K562 (cell line): ENCODE data around the gene GRIPAP1. TPM values are rescaled to one million over a fixed set of nuclear protein-coding genes. Genes with fewer than 3 reads are reported as not detected.

ENCODE experiments used
- CEBPB ChIP-seq: fragments of 450-650 bp; IDR thresholded peaks from 2 replicates; pipeline ENCODE4 v1.6.1; 2016; ENCODE audit warnings: missing genetic modification characterization, missing compliant biosample characterization
- HNRNPH1 ChIP-seq: fragments of 200-400 bp; formaldehyde crosslinking; optimal IDR thresholded peaks from 2 replicates; pipeline ENCODE3; 2017; ENCODE audit warnings: low read depth, mild to moderate bottlenecking, low read length, moderate library complexity
- JUND ChIP-seq, 2 experiments: IDR thresholded peaks; 2 replicates in 1 of 2; 3 replicates in 1 of 2; pipeline ENCODE4 v1.6.1; 2011; ENCODE audit warnings: borderline replicate concordance in 2 of 2, low read depth in 2 of 2, low read length in 2 of 2, improper control_type of control experiment in 1 of 2, missing biosample characterization in 1 of 2, missing genetic modification characterization in 1 of 2, missing genetic modification reagents in 1 of 2
- NKRF ChIP-seq: fragments of 450-650 bp; IDR thresholded peaks from 2 replicates; pipeline ENCODE4 v1.6.1; 2016; ENCODE audit warnings: borderline replicate concordance
- PURB ChIP-seq: sonication (generic); formaldehyde crosslinking; IDR thresholded peaks from 2 replicates; pipeline ENCODE4 v1.9.0; 2021; ENCODE audit warnings: low read depth, mild to moderate bottlenecking, missing genetic modification reagents
- RBM39 ChIP-seq: fragments of 200-400 bp; formaldehyde crosslinking; optimal IDR thresholded peaks from 2 replicates; pipeline ENCODE3; 2018; ENCODE audit warnings: low read depth, low read length
- TAF7 ChIP-seq: fragments of 450-650 bp; IDR thresholded peaks from 2 replicates; pipeline ENCODE4 v1.6.1; 2016; ENCODE audit warnings: missing genetic modification characterization, missing compliant biosample characterization
- TGIF2 ChIP-seq: sonication (generic); formaldehyde crosslinking; IDR thresholded peaks from 2 replicates; pipeline ENCODE4 v1.8.1; 2022; ENCODE audit warnings: mild to moderate bottlenecking, missing genetic modification reagents, moderate library complexity
- ZBTB12 ChIP-seq: fragments of 250-450 bp; sonication (Bioruptor Pico); IDR thresholded peaks from 2 replicates; pipeline ENCODE4 v1.4.0; 2020
- ZNF224 ChIP-seq: sonication (generic); formaldehyde crosslinking; IDR thresholded peaks from 2 replicates; pipeline ENCODE4 v1.8.0; 2022; ENCODE audit warnings: mild to moderate bottlenecking, missing genetic modification reagents
- ZNF274 ChIP-seq: IDR thresholded peaks from 2 replicates; pipeline ENCODE4 v1.6.1; 2011; ENCODE audit warnings: low read depth, mild to moderate bottlenecking, low read length, moderate library complexity, borderline replicate concordance
- ZNF384 ChIP-seq: IDR thresholded peaks from 2 replicates; pipeline ENCODE4 v1.6.1; 2012; ENCODE audit warnings: low read depth, low read length, improper control_type of control experiment
- ZNF785 ChIP-seq: fragments of 250-450 bp; sonication (Bioruptor Pico); IDR thresholded peaks from 2 replicates; pipeline ENCODE4 v1.4.0; 2020; ENCODE audit warnings: mild to moderate bottlenecking
- polyA plus RNA-seq, 8 experiments: library from polyadenylated mRNA; depleted of rRNA in 4 of 8; stranded (reverse) in 5 of 8; unstranded in 3 of 8; fragments of >200 nt; fragmentation: Nextera tagmentation in 2 of 8; fragmentation: Illumina TruSeq in 1 of 8; extraction: Ambion mirVana in 2 of 8; extraction: Trizol in 1 of 8; gene quantifications; 2 replicates each; pipeline versions ENCODE4 v1.2.1 to v1.2.3, GENCODE V29; 2011 to 2014; ENCODE audit warnings: inconsistent platforms in 1 of 8, missing spikeins in 1 of 8
- total RNA-seq, 7 experiments: library from RNA; depleted of rRNA in 6 of 7; stranded (reverse); fragments of >200 nt in 6 of 7; fragmentation: Illumina TruSeq in 2 of 7; extraction: Trizol in 2 of 7; gene quantifications; 2 replicates each; pipeline versions ENCODE4 v1.2.1 to v1.2.3, GENCODE V29; 2011 to 2021; ENCODE audit warnings: low replicate concordance in 1 of 7
- TF ChIP-seq, protein P1 (sequence below): fragments of 450-650 bp; formaldehyde crosslinking; conservative IDR thresholded peaks from 2 replicates; pipeline ENCODE4 v1.4.0; 2022; ENCODE audit warnings: mild to moderate bottlenecking, missing genetic modification characterization
- TF ChIP-seq, protein P2 (sequence below): sonication (generic); formaldehyde crosslinking; IDR thresholded peaks from 2 replicates; pipeline ENCODE4 v1.8.0; 2023; ENCODE audit warnings: missing genetic modification reagents, mild to moderate bottlenecking, borderline replicate concordance
- TF ChIP-seq, protein P3 (sequence below): fragments of 250-450 bp; sonication (Bioruptor Pico); IDR thresholded peaks from 2 replicates; pipeline ENCODE4 v1.5.0; 2020; ENCODE audit warnings: mild to moderate bottlenecking

The GRIPAP1 gene
- total and polyA plus RNA-seq, 9 of the 15 experiments (the other 6 are each of a cell fraction or from before 2014, with no cell fraction given) = 4.1 to 41.6 (median 24.0) TPM

GRCh38 chrX:48940404-48940955, 61.6 kb downstream of the GRIPAP1 start (continued):
- TF ChIP-seq ZBTB12 (CRISPR knock-in tag) = peak; percentile 26; the same call in 1 of the 2 replicates
- TF ChIP-seq ZNF384 = no peak
- no peak for TF ChIP-seq ZNF224
- TF ChIP-seq PURB (CRISPR knock-in tag) = no peak
- peak; percentile 84 for TF ChIP-seq NKRF
- TF ChIP-seq, protein P1, sequence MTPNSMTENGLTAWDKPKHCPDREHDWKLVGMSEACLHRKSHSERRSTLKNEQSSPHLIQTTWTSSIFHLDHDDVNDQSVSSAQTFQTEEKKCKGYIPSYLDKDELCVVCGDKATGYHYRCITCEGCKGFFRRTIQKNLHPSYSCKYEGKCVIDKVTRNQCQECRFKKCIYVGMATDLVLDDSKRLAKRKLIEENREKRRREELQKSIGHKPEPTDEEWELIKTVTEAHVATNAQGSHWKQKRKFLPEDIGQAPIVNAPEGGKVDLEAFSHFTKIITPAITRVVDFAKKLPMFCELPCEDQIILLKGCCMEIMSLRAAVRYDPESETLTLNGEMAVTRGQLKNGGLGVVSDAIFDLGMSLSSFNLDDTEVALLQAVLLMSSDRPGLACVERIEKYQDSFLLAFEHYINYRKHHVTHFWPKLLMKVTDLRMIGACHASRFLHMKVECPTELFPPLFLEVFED (CRISPR knock-in tag) = no peak
- peak; percentile 89 for TF ChIP-seq CEBPB
- TF ChIP-seq, protein P2, sequence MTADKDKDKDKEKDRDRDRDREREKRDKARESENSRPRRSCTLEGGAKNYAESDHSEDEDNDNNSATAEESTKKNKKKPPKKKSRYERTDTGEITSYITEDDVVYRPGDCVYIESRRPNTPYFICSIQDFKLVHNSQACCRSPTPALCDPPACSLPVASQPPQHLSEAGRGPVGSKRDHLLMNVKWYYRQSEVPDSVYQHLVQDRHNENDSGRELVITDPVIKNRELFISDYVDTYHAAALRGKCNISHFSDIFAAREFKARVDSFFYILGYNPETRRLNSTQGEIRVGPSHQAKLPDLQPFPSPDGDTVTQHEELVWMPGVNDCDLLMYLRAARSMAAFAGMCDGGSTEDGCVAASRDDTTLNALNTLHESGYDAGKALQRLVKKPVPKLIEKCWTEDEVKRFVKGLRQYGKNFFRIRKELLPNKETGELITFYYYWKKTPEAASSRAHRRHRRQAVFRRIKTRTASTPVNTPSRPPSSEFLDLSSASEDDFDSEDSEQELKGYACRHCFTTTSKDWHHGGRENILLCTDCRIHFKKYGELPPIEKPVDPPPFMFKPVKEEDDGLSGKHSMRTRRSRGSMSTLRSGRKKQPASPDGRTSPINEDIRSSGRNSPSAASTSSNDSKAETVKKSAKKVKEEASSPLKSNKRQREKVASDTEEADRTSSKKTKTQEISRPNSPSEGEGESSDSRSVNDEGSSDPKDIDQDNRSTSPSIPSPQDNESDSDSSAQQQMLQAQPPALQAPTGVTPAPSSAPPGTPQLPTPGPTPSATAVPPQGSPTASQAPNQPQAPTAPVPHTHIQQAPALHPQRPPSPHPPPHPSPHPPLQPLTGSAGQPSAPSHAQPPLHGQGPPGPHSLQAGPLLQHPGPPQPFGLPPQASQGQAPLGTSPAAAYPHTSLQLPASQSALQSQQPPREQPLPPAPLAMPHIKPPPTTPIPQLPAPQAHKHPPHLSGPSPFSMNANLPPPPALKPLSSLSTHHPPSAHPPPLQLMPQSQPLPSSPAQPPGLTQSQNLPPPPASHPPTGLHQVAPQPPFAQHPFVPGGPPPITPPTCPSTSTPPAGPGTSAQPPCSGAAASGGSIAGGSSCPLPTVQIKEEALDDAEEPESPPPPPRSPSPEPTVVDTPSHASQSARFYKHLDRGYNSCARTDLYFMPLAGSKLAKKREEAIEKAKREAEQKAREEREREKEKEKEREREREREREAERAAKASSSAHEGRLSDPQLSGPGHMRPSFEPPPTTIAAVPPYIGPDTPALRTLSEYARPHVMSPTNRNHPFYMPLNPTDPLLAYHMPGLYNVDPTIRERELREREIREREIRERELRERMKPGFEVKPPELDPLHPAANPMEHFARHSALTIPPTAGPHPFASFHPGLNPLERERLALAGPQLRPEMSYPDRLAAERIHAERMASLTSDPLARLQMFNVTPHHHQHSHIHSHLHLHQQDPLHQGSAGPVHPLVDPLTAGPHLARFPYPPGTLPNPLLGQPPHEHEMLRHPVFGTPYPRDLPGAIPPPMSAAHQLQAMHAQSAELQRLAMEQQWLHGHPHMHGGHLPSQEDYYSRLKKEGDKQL (CRISPR knock-in tag) = no peak
- TF ChIP-seq TAF7 = no peak
- peak; percentile 59 for TF ChIP-seq JUND (IDR thresholded peaks at IDR 0.05; ENCODE audit: borderline replicate concordance, low read depth, low read length)
- peak; percentile 70; the same call in 1 of the 3 replicates for TF ChIP-seq JUND (tag; IDR thresholded peaks at IDR 0.05; ENCODE audit: borderline replicate concordance, low read depth, low read length)
- TF ChIP-seq RBM39 = no peak
- TF ChIP-seq HNRNPH1 = no peak
- TF ChIP-seq ZNF785 (CRISPR knock-in tag) = no peak
- no peak for TF ChIP-seq TGIF2 (CRISPR knock-in tag)
- TF ChIP-seq, protein P3, sequence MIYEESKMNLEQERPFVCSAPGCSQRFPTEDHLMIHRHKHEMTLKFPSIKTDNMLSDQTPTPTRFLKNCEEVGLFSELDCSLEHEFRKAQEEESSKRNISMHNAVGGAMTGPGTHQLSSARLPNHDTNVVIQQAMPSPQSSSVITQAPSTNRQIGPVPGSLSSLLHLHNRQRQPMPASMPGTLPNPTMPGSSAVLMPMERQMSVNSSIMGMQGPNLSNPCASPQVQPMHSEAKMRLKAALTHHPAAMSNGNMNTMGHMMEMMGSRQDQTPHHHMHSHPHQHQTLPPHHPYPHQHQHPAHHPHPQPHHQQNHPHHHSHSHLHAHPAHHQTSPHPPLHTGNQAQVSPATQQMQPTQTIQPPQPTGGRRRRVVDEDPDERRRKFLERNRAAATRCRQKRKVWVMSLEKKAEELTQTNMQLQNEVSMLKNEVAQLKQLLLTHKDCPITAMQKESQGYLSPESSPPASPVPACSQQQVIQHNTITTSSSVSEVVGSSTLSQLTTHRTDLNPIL = no peak
- TF ChIP-seq ZNF274 = no peak
